ENCODE data around the gene ASB16. TPM values are rescaled to one million over a fixed set of nuclear protein-coding genes. Genes with fewer than 3 reads are reported as not detected.

Gene ASB16
- total and polyA plus RNA-seq, 10 of the 15 experiments (the other 5 are each of a cell fraction or from before 2014, with no cell fraction given), result 0.07 to 1.1 (median 0.44) TPM; not detected in 5

DNA sequence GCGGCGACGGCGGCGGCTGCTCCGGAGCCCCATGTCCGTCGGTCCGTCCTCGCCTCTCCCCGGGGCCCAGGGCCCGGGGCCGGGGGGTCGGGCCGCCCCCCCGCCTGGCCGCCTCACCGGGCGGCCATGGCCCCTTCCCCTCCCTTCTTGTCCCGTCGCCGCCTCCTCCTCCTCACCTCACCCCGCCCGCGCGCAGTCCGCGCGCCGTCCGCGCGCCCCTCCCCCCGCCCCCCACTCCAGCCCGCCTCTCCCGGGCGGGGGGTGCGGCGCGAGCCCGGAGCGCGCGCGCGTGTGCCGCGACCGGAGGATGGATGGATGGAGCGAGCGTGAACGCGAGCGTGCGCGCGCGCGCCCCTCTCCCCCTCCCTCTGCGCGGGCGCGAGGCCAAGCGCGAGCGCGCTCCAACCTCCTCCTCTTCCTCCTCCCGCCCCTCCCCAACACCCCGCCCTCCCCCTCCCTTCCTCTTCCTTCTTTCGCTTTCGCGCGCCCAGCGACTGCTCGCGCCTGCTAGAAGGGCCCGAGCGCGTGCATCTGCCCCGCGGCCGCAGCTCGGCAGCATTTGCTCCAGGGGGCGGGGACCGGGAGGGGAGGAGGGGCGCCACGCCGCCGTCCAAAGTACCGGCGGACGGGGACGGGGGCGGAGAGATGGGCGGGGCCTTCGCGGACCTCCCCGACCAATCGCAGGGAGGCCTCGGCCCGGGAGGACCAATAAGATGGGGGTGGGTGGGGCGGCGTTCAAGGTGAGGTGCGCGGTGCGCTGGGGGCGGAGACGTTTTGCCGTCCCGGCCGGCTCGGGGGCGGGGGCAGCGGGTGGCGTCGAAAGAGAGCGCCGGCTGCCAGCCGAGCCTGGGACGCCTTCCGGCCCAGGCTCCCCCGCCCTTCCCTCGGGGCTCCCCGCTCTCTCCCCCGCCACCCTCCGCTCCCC, 29.3 kb downstream of the ASB16 start, which contains the start of gene ATXN7L3 (continued):
- TF ChIP-seq, protein P1, sequence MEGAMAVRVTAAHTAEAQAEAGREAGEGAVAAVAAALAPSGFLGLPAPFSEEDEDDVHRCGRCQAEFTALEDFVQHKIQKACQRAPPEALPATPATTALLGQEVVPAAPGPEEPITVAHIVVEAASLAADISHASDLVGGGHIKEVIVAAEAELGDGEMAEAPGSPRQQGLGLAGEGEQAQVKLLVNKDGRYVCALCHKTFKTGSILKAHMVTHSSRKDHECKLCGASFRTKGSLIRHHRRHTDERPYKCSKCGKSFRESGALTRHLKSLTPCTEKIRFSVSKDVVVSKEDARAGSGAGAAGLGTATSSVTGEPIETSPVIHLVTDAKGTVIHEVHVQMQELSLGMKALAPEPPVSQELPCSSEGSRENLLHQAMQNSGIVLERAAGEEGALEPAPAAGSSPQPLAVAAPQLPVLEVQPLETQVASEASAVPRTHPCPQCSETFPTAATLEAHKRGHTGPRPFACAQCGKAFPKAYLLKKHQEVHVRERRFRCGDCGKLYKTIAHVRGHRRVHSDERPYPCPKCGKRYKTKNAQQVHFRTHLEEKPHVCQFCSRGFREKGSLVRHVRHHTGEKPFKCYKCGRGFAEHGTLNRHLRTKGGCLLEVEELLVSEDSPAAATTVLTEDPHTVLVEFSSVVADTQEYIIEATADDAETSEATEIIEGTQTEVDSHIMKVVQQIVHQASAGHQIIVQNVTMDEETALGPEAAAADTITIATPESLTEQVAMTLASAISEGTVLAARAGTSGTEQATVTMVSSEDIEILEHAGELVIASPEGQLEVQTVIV (IDR thresholded peaks at IDR 0.05; ENCODE audit: borderline replicate concordance, partially characterized antibody), result no peak
- TF ChIP-seq NFYB (IDR thresholded peaks at IDR 0.05; ENCODE audit: insufficient read depth, low read depth, low read length) (peak; percentile 92), CREM (IDR thresholded peaks at IDR 0.05; ENCODE audit: low read depth) (peak; percentile 90), EZH2 (IDR thresholded peaks at IDR 0.05; ENCODE audit: borderline replicate concordance, control insufficient read depth, low read depth, low read length) (no peak), PAX5 (IDR thresholded peaks at IDR 0.05; ENCODE audit: borderline replicate concordance, low read depth, low read length) (peak; percentile 25; the same call in 1 of the 2 replicates), MAX (IDR thresholded peaks at IDR 0.05; ENCODE audit: low read depth, low read length) (no peak), MEF2A (IDR thresholded peaks at IDR 0.05; ENCODE audit: insufficient read depth, low read depth, low read length) (0 out of 2 replicates have a peak, but pooled peaks have one; percentile 17), SIX5 (IDR thresholded peaks at IDR 0.05; ENCODE audit: low read depth, low read length, severe bottlenecking) (no peak)
